HL-60 (cell line): ENCODE results near the gene WNT10A.

Source experiments
- CTCF ChIP-seq: IDR thresholded peaks from one replicate; pipeline ENCODE4 v1.5.1; 2011; ENCODE audit warnings: low read length, control low read depth, inconsistent platforms; ENCODE audit not compliant: insufficient read depth
- POLR2AphosphoS5 ChIP-seq: IDR thresholded peaks from 2 replicates; pipeline ENCODE4 v1.6.1; 2012; ENCODE audit warnings: low read depth
- SPI1 ChIP-seq: IDR thresholded peaks from 2 replicates; pipeline ENCODE4 v1.6.1; 2012; ENCODE audit warnings: low read depth, mild to moderate bottlenecking, borderline replicate concordance

DNA sequence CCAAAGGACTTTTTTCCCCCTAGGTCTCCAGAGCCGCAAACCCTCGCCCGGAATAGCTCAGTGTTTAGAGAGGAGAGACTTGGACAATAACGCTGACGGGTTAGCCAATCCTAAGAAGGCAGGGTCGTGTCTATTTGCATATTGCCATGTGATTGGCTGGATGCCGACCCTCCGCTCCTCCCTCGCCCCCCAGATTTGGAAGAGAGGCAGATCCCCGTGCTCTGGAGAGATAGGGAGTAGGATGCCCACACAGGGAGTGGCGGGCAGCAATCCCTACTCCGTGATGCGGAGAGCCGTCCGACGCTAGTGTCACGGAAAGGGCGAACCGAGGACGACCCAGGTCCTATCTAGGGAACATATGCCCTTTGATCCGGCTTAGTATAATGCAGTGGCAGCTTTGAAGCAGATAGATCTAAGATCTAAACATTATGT is 19.7 kb upstream of the WNT10A start:
- TF ChIP-seq CTCF (no peak), SPI1 (no peak), POLR2AphosphoS5 (no peak)
